Measurements from ENCODE around the gene DTX1.
"Not testable (repeated sequence)": the region's sequence is repeated elsewhere in the genome, so short reads cannot be mapped to it uniquely, and the experiment has no call there.

The DTX1 gene

DNA sequence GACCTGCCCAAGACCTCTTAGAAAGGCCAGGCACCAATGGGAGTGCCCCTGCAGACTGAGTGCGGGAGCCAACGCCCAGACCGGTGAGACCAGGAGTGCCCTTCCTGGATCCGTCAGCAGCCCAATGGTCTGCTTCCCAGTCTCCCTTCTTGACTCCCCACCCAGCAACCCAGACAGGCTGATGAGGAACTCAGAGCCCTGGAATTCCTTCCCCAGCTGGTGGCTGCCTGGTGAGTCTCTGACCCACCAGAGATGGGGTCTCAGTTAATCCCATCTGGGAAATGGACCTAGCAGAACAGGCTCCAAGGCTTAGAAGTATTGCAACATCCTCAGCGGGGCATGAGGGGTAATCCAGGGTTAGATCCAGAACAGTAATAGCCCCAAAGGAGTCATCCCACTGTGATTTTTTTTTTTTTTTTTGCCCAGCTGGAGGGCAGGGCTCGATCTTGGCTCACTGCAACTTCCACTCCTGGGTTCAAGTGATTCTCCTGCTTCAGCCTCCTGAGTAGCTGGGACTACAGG is 80.5 kb downstream of the DTX1 start:
- no peak overlapping the region for H3K27ac ChIP-seq
- H3K4me3 ChIP-seq = no peak overlapping the region
- TF ChIP-seq, protein P1, sequence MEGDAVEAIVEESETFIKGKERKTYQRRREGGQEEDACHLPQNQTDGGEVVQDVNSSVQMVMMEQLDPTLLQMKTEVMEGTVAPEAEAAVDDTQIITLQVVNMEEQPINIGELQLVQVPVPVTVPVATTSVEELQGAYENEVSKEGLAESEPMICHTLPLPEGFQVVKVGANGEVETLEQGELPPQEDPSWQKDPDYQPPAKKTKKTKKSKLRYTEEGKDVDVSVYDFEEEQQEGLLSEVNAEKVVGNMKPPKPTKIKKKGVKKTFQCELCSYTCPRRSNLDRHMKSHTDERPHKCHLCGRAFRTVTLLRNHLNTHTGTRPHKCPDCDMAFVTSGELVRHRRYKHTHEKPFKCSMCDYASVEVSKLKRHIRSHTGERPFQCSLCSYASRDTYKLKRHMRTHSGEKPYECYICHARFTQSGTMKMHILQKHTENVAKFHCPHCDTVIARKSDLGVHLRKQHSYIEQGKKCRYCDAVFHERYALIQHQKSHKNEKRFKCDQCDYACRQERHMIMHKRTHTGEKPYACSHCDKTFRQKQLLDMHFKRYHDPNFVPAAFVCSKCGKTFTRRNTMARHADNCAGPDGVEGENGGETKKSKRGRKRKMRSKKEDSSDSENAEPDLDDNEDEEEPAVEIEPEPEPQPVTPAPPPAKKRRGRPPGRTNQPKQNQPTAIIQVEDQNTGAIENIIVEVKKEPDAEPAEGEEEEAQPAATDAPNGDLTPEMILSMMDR (IDR thresholded peaks at IDR 0.05) = no peak
- no peak for DNase-seq (ENCODE audit: low spot score)

DNA sequence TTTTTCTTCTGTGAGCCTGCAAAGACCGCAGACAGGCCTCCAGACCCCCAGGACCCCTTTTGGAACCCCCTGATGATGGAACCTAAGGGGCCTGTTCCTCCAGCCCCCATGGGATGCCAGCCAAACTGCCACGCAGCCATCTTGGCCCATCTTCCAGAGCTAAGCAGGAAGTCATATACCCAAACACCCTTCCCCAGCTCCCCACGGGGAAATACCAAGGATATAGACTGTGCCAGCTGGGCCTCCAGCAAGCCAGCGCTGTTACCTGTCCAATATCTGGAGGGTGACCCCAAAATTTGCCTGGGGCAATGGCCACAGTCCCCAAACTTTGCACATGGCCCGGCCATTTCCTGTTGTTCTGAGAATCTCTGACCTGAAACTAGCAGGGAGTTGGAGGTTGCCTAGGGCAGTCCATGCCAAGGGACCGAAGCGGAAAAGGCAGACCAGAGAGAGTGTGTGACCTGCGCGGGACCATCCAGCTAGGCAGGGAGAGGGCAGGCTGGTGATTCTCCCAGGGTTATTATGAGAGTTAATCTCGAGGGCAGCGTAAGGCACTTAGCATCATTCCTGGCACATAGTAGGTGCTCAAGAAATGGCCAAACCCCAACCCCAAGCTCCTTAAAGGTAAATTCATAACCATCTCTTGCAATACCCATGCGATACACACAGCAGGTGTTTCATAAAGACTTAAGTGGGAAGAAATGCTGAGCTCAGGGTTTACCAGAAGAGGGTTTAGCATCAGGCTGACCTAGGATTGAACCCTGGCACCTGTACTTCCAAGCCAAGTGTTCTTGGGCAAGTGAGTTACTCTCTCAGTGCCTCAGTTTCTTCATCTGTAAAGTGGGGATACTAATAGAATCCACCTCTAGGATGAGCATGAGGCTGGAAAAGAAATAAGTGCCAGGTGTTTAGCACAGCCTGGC is 81.6 kb downstream of the DTX1 start:
- DNase-seq (ENCODE audit: low spot score) = no peak
- H3K4me3 ChIP-seq = no peak overlapping the region
- TF ChIP-seq, protein P1 (IDR thresholded peaks at IDR 0.05) = no peak
- H3K27ac ChIP-seq = no peak overlapping the region

DNA sequence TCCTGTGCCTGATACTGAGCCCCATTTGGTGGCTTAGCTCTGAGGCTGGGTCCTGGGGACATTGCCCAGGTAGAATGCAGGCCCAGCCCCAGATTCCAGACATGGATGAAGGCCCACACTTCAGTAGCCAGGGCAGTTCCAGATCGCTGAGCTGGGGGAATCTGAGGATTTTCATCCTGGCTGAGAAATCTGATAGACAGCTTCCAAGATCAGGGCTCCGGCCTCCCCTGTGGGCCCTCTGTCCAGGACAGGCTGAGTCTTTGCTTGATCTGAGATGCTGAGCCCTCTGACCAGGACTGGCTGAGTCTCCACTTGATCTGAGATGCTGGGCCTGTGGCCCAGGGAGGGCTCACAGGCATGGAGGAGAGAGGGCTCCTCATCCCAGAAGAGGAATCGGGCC is 82.3 kb downstream of the DTX1 start:
- Histone ChIP-seq H3K27ac (no peak overlapping the region), H3K4me3 (no peak overlapping the region)
- DNase-seq (ENCODE audit: low spot score) = no peak
- TF ChIP-seq, protein P1 (IDR thresholded peaks at IDR 0.05) = no peak

DNA sequence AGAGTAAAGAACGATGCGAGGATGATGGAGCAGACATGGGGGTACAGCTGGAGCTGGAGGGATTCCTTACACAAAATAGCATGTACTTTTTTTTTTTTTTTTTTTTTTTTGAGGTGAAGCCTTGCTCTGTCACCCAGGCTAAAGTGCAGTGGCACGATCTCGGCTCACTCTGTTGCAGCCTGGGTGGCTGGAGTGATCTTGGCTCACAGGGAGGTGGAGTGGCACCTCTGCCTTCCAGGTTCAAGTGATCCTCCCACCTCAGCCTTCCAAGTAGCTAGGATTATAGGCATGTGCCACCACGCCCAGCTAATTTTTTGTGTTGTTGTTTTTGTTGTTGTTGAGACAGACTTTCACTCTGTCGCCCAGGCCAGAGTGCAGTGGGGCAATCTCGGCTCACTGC is 84.2 kb downstream of the DTX1 start:
- Histone ChIP-seq H3K27ac (no peak overlapping the region), H3K4me3 (no peak overlapping the region)
- TF ChIP-seq, protein P1 (IDR thresholded peaks at IDR 0.05) = no peak
- no peak for DNase-seq (ENCODE audit: low spot score)

DNA sequence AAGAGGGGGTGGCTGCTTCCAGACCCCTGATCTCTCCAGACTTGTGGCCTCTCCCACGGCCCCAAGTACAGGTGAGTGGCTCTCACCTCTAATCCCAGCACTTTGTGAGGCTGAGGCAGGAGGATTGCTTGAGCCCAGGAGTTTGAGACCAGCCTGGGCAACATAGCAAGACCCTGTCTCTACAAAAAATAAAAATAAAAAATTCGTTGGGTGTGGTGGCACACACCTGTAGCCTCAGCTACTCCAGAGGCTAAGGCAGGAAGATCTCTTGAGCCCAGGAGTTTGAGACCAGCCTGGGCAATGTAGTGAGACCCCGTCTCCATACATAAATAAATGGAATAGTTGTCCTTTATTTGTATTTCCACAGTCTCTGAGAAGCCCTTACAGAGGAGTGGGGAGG is 85.2 kb downstream of the DTX1 start:
- not testable (repeated sequence) for H3K4me3 ChIP-seq; DNase-seq (ENCODE audit: low spot score)

DNA sequence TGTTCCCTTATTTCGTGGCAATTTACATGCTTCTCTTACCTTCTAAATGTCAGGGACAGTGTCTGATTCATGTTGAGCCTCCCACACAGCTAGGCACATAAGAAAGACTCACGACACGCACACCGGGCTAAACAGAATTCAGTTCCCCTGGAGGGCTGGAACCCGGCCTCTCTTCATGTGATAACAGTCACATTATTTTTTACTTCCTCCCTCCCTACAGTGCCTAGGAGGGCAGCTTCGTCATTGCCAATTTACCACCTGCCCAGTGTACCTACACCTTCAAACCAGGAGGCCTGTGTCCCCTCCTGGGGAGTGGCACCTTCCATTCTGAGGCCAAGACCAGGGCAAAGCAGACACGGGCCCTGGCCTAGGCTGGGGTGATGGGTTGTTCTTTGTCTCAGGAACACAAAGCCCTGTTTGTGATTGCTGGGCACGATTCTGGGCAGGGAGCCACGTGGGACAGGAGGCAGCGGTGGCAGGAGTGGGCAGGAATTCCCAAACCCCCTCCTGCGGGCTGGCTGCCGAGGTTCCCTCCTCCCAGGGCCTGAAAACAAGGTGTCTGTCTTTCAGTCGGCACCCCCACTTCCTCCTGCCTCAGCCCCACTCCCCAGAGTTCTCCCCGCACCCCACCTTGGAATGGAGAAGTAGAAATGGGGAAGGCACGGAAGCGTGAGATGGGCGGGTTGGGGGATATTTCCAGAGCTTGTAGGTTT is 85.8 kb downstream of the DTX1 start:
- TF ChIP-seq, protein P1 (IDR thresholded peaks at IDR 0.05) = no peak
- H3K27ac ChIP-seq = peak overlapping the region in 1 of 2 donors; percentile 65
- no peak overlapping the region for H3K4me3 ChIP-seq
- DNase-seq (ENCODE audit: low spot score) = no peak

More for the DNA sequence above, 85.2 kb downstream of the DTX1 start:
- peak overlapping the region in 1 of 2 donors; percentile 65 for H3K27ac ChIP-seq

DNA sequence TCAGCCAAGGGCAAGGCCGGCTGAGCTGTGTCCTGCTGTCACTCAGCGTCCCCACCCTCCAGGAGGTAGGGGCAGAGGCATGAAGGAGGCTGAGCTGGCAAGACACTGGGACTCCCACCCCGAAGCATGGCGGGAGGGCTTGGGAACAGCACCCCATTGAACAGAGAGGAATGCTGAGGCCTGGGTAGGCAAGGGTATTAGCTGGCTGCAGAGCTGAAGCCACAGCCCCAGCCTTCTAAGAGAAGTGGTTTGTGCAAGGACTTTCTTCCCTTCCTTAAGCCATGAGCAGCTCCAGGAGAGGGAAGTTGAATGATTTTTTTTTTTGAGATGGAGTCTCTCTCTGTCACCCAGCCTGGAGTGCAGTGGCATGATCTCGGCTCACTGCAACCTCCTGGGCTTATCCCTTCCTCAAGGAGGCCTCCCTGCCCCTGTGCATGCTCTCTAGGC is 86.4 kb downstream of the DTX1 start:
- no peak for DNase-seq (ENCODE audit: low spot score)
- TF ChIP-seq, protein P1 (IDR thresholded peaks at IDR 0.05) = no peak
- Histone ChIP-seq H3K27ac (peak overlapping the region in 1 of 2 donors; percentile 65), H3K4me3 (no peak overlapping the region)

Data from coronary artery (tissue), 2 donors.